Muscle layer of colon (tissue), 2 donors: ENCODE data around the gene DYNLL2.
"Not testable (repeated sequence)": the region's sequence is repeated elsewhere in the genome, so short reads cannot be mapped to it uniquely, and the experiment has no call there.

Experiments
- H3K27ac ChIP-seq: one replicate; pipeline ENCODE4 v1.7.0; 2013; ENCODE audit warnings: low read depth, mild to moderate bottlenecking, low read length, moderate library complexity
- H3K27me3 ChIP-seq, 2 donors: one replicate each; pipeline ENCODE4 v1.7.0; 2013; ENCODE audit warnings: low read length in 2 of 2, mild to moderate bottlenecking in 2 of 2; ENCODE audit not compliant: insufficient read depth in 2 of 2, control insufficient read depth in 1 of 2
- H3K36me3 ChIP-seq: one replicate; pipeline ENCODE4 v1.7.0; 2013; ENCODE audit warnings: mild to moderate bottlenecking, low read length; ENCODE audit not compliant: insufficient read depth
- H3K4me1 ChIP-seq: one replicate; pipeline ENCODE4 v1.7.0; 2013; ENCODE audit warnings: mild to moderate bottlenecking, low read length; ENCODE audit not compliant: insufficient read depth
- H3K4me3 ChIP-seq, 2 donors: one replicate each; pipeline ENCODE4 v1.7.0; 2013; ENCODE audit warnings: low read length in 2 of 2, low read depth in 1 of 2, mild to moderate bottlenecking in 1 of 2, moderate library complexity in 1 of 2
- H3K9ac ChIP-seq: one replicate; pipeline ENCODE4 v1.7.0; 2013; ENCODE audit warnings: low read length
- H3K9me3 ChIP-seq: one replicate; pipeline ENCODE4 v1.7.0; 2013; ENCODE audit warnings: mild to moderate bottlenecking, low read length
- donor health status: abdominal sarcoma.
- donor health status: Adenocarcinoma of cecum.

Gene DYNLL2

GRCh38 chr17:58110012-58110411, 26.8 kb downstream of the DYNLL2 start:
- Histone ChIP-seq H3K36me3 (no peaks in the 10 kb centered on the region), H3K4me1 (no peaks in the 10 kb centered on the region), H3K4me3 (no peak overlapping the region), H3K9ac (no peak overlapping the region), H3K27ac (no peak overlapping the region), H3K27me3 (no peaks in the 10 kb centered on the region), H3K9me3 (no peaks in the 10 kb centered on the region)

GRCh38 chr17:58111676-58112075, 28.5 kb downstream of the DYNLL2 start:
- Histone ChIP-seq H3K9ac (no peak overlapping the region), H3K4me1 (no peaks in the 10 kb centered on the region), H3K4me3 (no peak overlapping the region), H3K36me3 (no peaks in the 10 kb centered on the region), H3K27ac (no peak overlapping the region), H3K9me3 (no peaks in the 10 kb centered on the region), H3K27me3 (no peaks in the 10 kb centered on the region)

- Histone ChIP-seq H3K9ac (no peak overlapping the region), H3K4me3 (peak overlapping the region in 1 of 2 donors; percentile 44), H3K4me1 (no peaks in the 10 kb centered on the region), H3K27me3 (no peaks in the 10 kb centered on the region), H3K9me3 (no peaks in the 10 kb centered on the region), H3K27ac (no peak overlapping the region), H3K36me3 (no peaks in the 10 kb centered on the region)
Observed at GRCh38 chr17:58112970-58113631, 29.9 kb downstream of the DYNLL2 start.

GRCh38 chr17:58113947-58114346, 30.7 kb downstream of the DYNLL2 start:
- H3K36me3 ChIP-seq = no peaks in the 10 kb centered on the region
- no peak overlapping the region for H3K27ac ChIP-seq
- H3K4me3 ChIP-seq = no peak overlapping the region
- H3K27me3 ChIP-seq = no peaks in the 10 kb centered on the region
- no peaks in the 10 kb centered on the region for H3K9me3 ChIP-seq
- no peak overlapping the region for H3K9ac ChIP-seq
- H3K4me1 ChIP-seq = no peaks in the 10 kb centered on the region

GRCh38 chr17:58117382-58117781, 34.2 kb downstream of the DYNLL2 start:
- H3K4me1 ChIP-seq = no peaks in the 10 kb centered on the region
- H3K27me3 ChIP-seq = no peaks in the 10 kb centered on the region
- H3K36me3 ChIP-seq = no peaks in the 10 kb centered on the region
- H3K27ac ChIP-seq = no peak overlapping the region
- H3K9me3 ChIP-seq = no peaks in the 10 kb centered on the region
- no peak overlapping the region for H3K9ac ChIP-seq
- H3K4me3 ChIP-seq = no peak overlapping the region

GRCh38 chr17:58119491-58119890, 36.3 kb downstream of the DYNLL2 start:
- no peaks in the 10 kb centered on the region for H3K27me3 ChIP-seq
- H3K9me3 ChIP-seq = no peaks in the 10 kb centered on the region
- no peak overlapping the region for H3K9ac ChIP-seq
- H3K4me1 ChIP-seq = no peaks in the 10 kb centered on the region
- H3K4me3 ChIP-seq = no peak overlapping the region
- H3K36me3 ChIP-seq = no peaks in the 10 kb centered on the region
- H3K27ac ChIP-seq = no peak overlapping the region

- H3K4me3 ChIP-seq = no peak overlapping the region
- H3K9me3 ChIP-seq = no peaks in the 10 kb centered on the region
- H3K27ac ChIP-seq = no peak overlapping the region
- H3K9ac ChIP-seq = no peak overlapping the region
- no peaks in the 10 kb centered on the region for H3K36me3 ChIP-seq
- H3K4me1 ChIP-seq = no peaks in the 10 kb centered on the region
- no peaks in the 10 kb centered on the region for H3K27me3 ChIP-seq
Observed at GRCh38 chr17:58120195-58120822, 37.1 kb downstream of the DYNLL2 start.

- Histone ChIP-seq H3K27me3 (no peaks in the 10 kb centered on the region), H3K9me3 (no peaks in the 10 kb centered on the region), H3K4me3 (no peak overlapping the region), H3K4me1 (no peaks in the 10 kb centered on the region), H3K36me3 (no peaks in the 10 kb centered on the region), H3K9ac (no peak overlapping the region), H3K27ac (no peak overlapping the region)
Observed at GRCh38 chr17:58121925-58122324, 38.7 kb downstream of the DYNLL2 start.

- H3K27ac ChIP-seq = no peak overlapping the region
- H3K27me3 ChIP-seq = no peaks in the 10 kb centered on the region
- no peaks in the 10 kb centered on the region for H3K4me1 ChIP-seq
- H3K4me3 ChIP-seq = no peak overlapping the region
- H3K9ac ChIP-seq = no peak overlapping the region
- H3K9me3 ChIP-seq = no peaks in the 10 kb centered on the region
- no peaks in the 10 kb centered on the region for H3K36me3 ChIP-seq
Observed at GRCh38 chr17:58127846-58128245, 44.6 kb downstream of the DYNLL2 start.

GRCh38 chr17:58132697-58133096, 49.5 kb downstream of the DYNLL2 start:
- not testable (repeated sequence) for H3K9me3 ChIP-seq, H3K4me1 ChIP-seq, H3K9ac ChIP-seq, H3K27ac ChIP-seq, H3K36me3 ChIP-seq, H3K27me3 ChIP-seq, H3K4me3 ChIP-seq

- Histone ChIP-seq H3K4me1 (no peaks in the 10 kb centered on the region), H3K36me3 (no peaks in the 10 kb centered on the region), H3K27ac (no peak overlapping the region), H3K27me3 (peaks cover 0 to 3% of the 10 kb centered on the region in 2 donors), H3K9ac (no peak overlapping the region), H3K9me3 (no peaks in the 10 kb centered on the region), H3K4me3 (no peak overlapping the region)
Observed at GRCh38 chr17:58136669-58137279, 53.6 kb downstream of the DYNLL2 start.

- H3K36me3 ChIP-seq = no peaks in the 10 kb centered on the region
- no peak overlapping the region for H3K4me3 ChIP-seq
- peaks cover 0 to 3% of the 10 kb centered on the region in 2 donors for H3K27me3 ChIP-seq
- H3K27ac ChIP-seq = no peak overlapping the region
- no peak overlapping the region for H3K9ac ChIP-seq
- H3K4me1 ChIP-seq = no peaks in the 10 kb centered on the region
- peaks cover 10% of the 10 kb centered on the region for H3K9me3 ChIP-seq
Observed at GRCh38 chr17:58141505-58141904, 58.3 kb downstream of the DYNLL2 start.
